Activated CD4-positive, alpha-beta T cell treated with anti-CD3 and anti-CD28 coated beads, Interleukin-2, amount 50 U/mL, for 4 hours (primary cell): Measurements from ENCODE around the gene ABCG1.
A peak's percentile ranks its signal among the peaks of the same experiment; 100 is the strongest.

ENCODE experiments used
- DNase-seq, 2 experiments: peaks; one replicate each; pipeline ENCODE4 v3.0.0-alpha.2; 2020

Gene ABCG1

DNA sequence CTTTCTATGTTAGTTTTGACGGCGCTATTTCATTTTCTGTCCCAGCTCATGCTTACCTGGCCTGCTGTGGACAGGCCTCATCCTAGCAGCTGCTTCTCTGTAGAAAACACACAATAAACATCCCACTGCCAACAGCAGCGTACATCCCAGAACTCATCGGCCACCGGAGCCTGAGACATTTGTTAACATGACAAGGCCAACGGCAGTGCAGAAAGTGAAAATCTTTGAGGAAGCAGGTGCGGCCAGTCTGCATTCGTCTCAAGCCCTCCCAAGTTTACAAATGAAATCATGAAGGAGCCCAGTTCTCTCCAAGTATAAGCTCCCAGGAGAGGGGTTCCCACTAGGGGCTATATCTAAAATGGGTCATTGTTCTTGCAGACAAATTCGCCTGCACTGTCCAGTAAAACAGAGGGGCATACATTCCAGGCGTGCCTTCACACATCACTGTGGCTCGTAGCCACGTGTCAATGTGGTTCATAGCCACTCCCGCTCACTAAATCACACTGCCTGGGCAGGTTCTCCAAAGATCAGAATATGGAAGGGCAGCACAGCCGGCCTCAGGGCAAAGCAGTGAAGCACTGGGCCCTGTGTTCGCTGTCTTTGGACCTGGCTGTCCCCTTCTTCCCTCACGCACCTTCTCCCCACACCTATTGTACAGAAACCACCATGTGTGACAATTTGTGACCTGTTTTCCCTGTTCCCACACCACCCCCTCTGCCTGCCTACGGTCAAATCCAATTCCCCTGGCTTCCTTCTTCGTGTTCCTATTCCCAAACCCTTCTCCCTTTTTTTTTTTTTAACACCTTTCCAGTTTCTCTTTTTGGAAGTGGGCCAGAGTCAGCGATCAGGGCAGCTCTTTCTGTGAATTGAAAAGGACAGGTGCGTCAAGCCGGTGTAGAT, 27.0 kb upstream of the ABCG1 start:
- DNase-seq = no peak

GRCh38 chr21:42193131-42193671, 25.7 kb upstream of the ABCG1 start:
- peak; percentile 29 to 37 for DNase-seq

- DNase-seq = no peak
Measured at GRCh38 chr21:42193721-42194120, 25.2 kb upstream of the ABCG1 start.

GRCh38 chr21:42194863-42195262, 24.1 kb upstream of the ABCG1 start:
- no peak for DNase-seq

- DNase-seq = no peak
Measured at GRCh38 chr21:42195378-42196031, 23.4 kb upstream of the ABCG1 start.

DNA sequence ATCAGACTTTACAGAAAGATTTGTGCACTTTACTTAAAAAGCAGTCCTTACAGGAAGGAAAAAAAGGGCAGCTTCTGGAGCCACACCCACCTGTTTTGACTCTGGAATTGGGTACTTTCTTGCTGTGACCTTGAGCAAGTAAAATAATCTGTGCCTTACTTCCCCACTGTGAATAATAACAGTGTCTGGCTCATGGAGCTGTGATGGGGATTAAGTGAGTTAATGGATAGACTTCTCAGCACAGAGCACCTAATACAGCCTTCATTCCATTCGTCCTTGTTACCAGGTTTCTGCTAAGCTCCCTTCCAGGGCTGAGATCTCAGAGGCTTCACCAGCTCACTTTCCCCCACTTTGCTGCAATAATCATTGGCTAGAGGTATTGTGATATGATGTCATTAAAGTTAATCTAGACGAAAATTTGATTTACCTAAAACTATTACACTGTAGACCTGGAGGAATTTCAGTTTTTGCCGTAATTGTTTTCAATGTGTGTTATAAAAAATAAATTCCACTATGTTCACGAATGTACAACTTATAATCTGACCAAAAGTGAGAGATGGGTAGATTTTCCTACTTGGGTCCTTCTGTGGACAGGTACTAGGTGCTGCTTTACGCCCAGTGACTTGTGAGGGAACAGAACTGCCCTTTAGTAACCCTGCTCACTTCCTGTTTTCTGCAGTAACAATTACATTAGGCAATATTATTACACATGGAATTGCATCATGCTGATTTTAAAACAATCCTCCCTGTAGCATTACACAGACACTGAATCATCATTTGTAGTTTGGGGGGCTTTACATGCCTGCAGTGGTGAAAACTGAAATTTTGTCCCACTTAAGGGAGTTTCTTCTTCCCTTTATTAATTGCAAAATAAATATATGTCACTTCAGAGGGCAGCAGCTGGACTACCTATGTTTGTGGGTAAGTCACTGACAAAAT, 19.7 kb upstream of the ABCG1 start:
- no peak for DNase-seq

GRCh38 chr21:42199868-42200463, 19.0 kb upstream of the ABCG1 start:
- DNase-seq = no peak

GRCh38 chr21:42200906-42201614, 17.9 kb upstream of the ABCG1 start:
- DNase-seq = no peak

- DNase-seq = no peak
Measured at GRCh38 chr21:42201615-42202161, 17.3 kb upstream of the ABCG1 start.

DNA sequence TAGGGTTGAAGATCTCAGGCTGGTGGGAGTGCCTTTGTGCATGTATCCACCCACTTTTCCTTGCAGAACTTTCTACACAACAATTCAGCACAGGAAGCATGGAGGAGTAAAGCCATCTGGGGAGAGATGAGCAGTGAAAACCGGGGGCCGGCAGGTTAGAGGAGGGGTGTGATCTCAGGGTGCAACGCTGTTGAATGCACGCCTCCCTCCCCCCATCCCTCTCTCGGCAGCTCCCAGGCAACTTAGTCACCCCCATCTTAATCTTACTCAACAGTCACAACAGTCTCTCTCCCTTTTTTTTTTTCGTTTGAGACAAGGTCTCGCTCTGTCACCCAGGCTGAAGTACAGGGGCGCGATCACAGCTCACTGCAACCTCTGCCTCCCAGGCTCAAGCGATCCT, 16.6 kb upstream of the ABCG1 start:
- no peak for DNase-seq

GRCh38 chr21:42203321-42203720, 15.6 kb upstream of the ABCG1 start:
- DNase-seq = no peak

GRCh38 chr21:42203936-42204335, 15.0 kb upstream of the ABCG1 start:
- no peak for DNase-seq

DNA sequence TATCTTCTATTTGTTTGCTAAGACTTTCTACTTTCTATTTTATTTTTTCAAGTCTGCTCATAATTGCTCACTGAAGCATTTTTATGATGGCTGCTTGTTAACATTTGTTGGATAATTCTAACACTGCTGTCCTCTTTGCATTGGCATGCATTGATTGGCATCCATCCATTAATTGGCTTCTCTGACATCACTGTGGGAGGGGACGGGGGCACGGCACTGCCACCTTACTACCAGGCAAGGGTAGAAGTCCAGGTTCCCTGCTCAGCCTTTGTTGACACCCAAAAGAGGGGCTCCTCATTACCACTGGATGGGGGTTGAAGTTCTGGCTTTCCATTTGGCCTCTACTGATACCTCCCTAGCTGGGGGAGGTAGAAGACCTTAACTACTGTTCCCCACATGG, 11.5 kb upstream of the ABCG1 start:
- DNase-seq = no peak

GRCh38 chr21:42208036-42208435, 10.9 kb upstream of the ABCG1 start:
- no peak for DNase-seq

DNA sequence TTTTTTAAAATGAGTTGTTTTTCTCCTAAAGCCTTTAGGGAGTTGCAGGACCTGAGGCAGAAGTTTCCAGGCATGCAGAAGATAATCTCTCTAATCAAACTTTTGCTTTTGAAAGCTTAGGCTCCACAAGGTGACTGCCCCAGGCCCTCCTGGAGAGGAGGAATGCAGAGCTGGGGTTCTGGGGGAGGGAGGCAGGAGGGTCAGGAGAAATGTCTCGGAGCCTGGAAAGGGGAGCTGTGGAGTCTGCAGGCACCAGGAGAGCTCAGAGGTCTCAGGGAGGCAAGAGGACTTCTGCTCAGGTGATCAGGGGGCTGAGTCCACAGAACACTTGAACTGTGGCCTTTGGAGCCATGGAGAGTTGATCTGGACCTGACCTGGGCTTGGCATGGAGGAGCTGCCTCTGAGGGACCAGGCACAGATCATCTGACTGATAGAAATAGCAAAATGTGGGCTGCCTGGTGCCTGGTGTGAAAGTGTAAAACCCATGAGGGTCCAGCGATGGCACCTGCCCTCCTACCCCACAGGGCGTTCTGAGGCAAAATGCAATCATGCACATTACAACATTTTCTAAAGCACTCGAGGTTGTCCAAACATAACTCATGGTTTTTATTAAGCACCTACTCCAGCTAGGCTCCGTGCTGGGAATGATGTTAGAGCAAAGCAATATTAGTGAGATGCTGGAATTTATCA, 10.0 kb upstream of the ABCG1 start:
- no peak for DNase-seq

- no peak for DNase-seq
Measured at GRCh38 chr21:42209801-42210479, 9.0 kb upstream of the ABCG1 start.

DNA sequence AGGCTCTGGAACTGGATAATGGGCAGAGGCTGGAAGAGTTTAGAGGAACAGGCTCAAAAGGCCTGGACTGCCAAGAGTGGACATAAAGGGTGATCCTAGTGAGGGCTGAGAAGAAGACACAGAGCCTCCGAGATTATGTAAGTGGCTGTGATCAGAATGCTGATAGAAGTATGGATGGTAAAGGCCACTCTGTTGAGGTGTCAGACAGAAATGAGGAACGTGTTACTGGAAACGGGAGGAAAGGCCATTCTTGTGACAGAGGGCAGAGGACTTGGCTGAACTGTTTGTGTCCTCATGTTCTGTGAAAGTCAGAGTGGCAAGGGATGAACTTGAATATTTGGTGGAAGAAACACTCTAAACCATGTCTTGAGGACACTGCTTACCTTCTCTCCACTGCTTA, 6.7 kb upstream of the ABCG1 start:
- no peak for DNase-seq

DNA sequence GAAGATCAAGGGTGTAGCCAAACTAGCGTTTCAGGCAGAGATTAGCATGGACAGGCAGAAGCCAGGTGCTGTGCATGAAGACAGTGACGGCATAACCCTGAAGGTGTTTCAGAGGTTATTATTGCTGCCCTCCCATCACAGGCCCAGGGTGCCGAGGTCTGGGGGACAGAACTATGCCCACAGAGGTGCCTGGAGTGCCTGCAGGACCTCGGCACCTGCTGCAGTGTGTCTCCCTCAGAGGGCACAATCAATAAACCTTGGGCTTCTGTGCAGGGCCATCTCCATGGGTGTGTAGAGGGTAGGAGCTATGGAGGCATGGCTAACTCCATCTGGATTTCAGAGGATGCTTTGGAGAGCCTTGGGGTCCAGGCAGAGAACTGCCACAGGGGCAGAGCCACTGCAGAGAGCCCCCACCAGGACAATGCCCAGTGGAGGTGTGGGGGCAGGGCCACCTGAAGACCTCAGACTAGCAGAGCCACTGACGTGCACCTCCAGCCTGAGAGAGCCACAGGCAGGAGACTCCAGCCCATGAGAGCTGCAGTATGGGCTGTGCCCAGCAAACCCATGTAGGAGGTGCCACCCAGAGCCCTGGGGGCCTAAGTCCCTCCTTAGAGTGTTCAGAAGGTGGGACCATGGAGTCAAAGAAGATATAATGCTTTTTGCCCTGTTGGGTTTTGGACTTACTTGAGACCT, 5.7 kb upstream of the ABCG1 start:
- no peak for DNase-seq

- no peak for DNase-seq
Measured at GRCh38 chr21:42214081-42214750, 4.7 kb upstream of the ABCG1 start.
